Measurements from ENCODE around the gene GNAI1.

GRCh38 chr7:80230327-80230726 lies 95.7 kb downstream of the GNAI1 start:
- TF ChIP-seq, protein P1, sequence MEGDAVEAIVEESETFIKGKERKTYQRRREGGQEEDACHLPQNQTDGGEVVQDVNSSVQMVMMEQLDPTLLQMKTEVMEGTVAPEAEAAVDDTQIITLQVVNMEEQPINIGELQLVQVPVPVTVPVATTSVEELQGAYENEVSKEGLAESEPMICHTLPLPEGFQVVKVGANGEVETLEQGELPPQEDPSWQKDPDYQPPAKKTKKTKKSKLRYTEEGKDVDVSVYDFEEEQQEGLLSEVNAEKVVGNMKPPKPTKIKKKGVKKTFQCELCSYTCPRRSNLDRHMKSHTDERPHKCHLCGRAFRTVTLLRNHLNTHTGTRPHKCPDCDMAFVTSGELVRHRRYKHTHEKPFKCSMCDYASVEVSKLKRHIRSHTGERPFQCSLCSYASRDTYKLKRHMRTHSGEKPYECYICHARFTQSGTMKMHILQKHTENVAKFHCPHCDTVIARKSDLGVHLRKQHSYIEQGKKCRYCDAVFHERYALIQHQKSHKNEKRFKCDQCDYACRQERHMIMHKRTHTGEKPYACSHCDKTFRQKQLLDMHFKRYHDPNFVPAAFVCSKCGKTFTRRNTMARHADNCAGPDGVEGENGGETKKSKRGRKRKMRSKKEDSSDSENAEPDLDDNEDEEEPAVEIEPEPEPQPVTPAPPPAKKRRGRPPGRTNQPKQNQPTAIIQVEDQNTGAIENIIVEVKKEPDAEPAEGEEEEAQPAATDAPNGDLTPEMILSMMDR (IDR thresholded peaks at IDR 0.05; ENCODE audit: poor library complexity) = no peak
- TF ChIP-seq EZH2 (IDR thresholded peaks at IDR 0.05; ENCODE audit: borderline replicate concordance) (no peak), EZH2phosphoT487 (IDR thresholded peaks at IDR 0.05; ENCODE audit: low read depth, severe bottlenecking, unreplicated experiment) (no peak)

All from hepatocyte (in vitro differentiated cells).